Kidney capillary endothelial cell (primary cell): Measurements from ENCODE around the gene PROSER3.
"Not testable (repeated sequence)": the region's sequence is repeated elsewhere in the genome, so short reads cannot be mapped to it uniquely, and the experiment has no call there.

Experiments used
- DNase-seq: peaks from one replicate; pipeline ENCODE4 v3.0.0-alpha.2; 2018; ENCODE audit warnings: low spot score

The PROSER3 gene

DNA sequence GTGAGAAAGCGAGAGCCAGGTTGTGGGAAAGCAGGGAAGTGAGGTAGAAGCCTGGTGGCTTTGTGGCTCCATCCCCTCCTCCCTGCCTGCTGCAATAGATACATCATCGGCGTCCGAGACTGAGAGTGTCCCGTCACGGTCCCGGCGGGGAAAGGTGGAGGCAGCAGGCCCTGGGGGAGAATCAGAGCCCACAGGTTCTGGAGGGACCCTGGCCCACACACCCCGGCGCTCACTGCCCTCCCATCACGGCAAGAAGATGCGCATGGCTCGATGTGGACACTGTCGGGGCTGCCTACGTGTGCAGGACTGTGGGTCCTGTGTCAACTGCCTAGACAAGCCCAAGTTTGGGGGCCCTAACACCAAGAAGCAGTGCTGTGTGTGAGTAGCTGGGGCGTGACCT is 35.1 kb upstream of the PROSER3 start:
- DNase-seq: no peak

DNA sequence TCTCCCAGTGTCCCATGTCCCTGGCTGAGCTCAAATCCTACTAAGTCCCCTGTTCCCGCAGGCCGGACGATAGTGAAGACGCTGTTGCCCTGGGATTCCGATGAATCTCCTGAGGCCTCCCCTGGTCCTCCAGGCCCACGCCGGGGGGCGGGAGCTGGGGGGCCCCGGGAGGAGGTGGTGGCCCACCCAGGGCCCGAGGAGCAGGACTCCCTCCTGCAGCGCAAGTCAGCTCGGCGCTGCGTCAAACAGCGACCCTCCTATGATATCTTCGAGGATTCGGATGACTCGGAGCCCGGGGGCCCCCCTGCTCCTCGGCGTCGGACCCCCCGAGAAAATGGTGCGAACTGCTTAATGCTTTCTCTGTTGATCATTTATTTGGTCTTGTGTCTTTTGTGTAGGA is 34.3 kb upstream of the PROSER3 start:
- DNase-seq: no peak

- DNase-seq: not testable (repeated sequence)
Measured at GRCh38 chr19:35724132-35724531, 33.8 kb upstream of the PROSER3 start.

- no peak for DNase-seq
Measured at GRCh38 chr19:35724560-35724959, 33.4 kb upstream of the PROSER3 start.

DNA sequence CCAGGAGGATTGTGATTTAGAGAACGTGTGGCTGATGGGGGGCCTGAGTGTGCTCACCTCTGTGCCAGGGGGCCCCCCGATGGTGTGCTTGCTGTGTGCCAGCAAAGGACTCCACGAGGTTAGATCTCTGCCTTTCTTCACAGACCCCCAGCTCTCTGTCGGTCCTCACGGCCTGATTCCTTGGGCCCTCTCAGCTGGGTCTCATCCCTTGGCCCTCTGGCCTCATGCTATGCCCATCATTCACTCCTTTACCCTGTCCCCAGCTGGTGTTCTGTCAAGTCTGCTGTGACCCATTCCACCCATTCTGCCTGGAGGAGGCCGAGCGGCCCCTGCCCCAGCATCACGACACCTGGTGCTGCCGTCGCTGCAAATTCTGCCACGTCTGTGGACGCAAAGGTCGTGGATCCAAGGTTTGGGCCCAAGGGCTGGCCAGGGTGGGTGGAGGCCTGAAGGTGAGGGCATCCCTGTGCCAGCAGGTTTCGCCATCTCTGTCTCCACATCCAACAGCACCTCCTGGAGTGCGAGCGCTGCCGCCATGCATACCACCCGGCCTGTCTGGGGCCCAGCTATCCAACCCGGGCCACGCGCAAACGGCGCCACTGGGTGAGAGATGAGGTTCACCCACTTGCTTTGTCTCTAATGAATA is 32.6 kb upstream of the PROSER3 start:
- DNase-seq: no peak

DNA sequence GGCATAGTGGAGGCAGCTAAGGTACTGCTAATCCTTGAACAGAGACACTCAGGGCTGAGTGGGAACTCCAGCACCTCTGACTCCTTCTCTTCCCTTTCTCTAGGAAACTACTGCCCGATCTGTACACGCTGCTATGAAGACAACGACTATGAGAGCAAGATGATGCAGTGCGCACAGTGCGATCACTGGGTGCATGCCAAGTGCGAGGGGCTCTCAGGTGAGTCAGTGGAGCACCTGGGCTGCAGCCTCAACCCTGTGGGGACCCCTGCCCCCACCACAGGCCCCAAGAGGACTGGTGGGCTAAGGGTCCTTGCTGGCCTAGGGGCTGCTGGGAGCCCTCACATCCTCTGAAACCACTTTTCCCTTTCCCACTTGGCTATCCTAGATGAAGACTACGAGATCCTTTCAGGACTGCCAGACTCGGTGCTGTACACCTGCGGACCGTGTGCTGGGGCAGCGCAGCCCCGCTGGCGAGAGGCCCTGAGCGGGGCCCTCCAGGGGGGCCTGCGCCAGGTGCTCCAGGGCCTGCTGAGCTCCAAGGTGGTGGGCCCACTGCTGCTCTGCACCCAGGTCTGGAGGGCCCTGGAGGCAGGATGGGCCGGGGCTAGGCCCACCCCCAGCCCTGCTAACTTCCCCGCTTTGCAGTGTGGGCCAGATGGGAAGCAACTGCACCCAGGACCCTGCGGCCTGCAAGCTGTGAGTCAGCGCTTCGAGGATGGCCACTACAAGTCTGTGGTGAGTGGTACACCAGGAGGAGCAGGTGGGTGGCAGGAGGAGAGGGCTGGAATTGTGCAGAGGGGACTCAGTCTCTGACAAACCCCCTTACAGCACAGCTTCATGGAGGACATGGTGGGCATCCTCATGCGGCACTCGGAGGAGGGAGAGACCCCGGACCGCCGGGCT is 30.7 kb upstream of the PROSER3 start:
- no peak for DNase-seq

- DNase-seq: no peak
Measured at GRCh38 chr19:35727956-35728706, 29.8 kb upstream of the PROSER3 start.

- no peak for DNase-seq
Measured at GRCh38 chr19:35729021-35729420, 29.0 kb upstream of the PROSER3 start.

DNA sequence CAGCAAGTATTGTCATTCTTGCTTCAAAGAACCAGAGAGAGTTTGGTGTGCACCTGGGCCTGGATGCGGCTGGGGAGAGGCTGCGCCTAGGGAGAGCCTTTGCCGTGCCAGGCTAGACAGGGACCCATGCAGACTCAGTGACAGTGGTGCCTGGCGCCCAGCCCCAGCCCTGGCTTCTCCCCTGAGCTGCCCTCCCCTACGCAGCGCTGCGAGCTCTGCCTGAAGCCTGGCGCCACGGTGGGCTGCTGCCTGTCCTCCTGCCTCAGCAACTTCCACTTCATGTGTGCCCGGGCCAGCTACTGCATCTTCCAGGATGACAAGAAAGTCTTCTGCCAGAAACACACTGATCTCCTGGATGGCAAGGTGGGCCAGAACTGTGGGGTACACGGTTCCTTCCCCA is 28.2 kb upstream of the PROSER3 start:
- no peak for DNase-seq

DNA sequence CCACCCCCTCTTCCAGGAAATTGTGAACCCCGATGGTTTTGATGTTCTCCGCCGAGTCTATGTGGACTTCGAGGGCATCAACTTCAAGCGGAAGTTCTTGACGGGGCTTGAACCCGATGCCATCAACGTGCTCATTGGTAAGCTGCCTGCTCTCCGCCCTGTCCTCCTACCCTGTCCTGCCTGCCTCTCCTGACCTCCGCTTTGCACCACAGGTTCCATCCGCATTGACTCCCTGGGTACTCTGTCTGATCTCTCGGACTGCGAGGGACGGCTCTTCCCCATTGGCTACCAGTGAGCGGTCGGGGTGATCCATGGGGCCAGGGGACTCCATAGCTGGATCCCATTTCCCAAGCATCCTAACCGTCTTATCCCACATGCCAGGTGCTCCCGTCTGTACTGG is 27.6 kb upstream of the PROSER3 start:
- no peak for DNase-seq

DNA sequence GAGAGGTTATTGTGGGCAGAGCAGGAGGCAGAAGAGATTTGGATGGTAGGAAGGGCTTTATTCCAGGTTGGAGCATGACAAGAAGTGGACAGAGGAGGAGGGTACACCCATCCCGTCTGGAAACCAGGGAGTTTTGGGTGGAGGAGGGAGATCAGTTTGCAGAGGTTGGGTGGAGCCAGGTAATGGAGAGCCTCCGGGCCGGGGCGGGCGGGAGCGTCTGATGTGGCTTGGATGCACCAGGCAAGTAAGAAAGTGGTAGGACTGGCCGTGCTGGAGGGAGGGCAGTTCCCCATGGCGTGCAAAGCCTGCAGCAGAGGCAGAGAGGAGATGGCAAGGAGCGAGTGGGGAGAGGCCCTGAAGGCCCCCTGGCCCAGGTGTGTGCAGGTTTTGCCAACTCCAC is 26.6 kb upstream of the PROSER3 start:
- DNase-seq: no peak

GRCh38 chr19:35731779-35732405 is 26.1 kb upstream of the PROSER3 start:
- no peak for DNase-seq

DNA sequence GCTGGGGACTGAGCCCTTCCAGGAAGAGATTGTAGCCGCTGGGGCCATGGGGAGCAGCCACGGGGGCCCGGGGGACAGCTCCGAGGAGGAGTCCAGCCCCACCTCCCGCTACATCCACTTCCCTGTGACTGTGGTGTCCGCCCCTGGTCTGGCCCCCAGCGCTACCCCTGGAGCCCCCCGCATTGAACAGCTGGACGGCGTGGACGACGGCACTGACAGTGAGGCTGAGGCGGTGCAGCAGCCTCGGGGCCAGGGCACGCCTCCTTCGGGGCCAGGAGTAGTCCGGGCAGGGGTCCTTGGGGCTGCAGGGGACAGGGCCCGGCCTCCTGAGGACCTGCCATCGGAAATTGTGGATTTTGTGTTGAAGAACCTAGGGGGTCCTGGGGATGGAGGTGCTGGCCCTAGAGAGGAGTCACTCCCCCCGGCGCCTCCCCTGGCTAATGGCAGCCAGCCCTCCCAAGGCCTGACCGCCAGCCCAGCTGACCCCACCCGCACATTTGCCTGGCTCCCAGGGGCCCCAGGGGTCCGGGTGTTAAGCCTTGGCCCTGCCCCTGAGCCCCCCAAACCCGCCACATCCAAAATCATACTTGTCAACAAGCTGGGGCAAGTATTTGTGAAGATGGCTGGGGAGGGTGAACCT is 25.3 kb upstream of the PROSER3 start:
- DNase-seq: no peak

GRCh38 chr19:35733180-35734125 is 24.5 kb upstream of the PROSER3 start:
- no peak for DNase-seq

- no peak for DNase-seq
Measured at GRCh38 chr19:35734273-35734672, 23.7 kb upstream of the PROSER3 start.

- no peak for DNase-seq
Measured at GRCh38 chr19:35734889-35735288, 23.1 kb upstream of the PROSER3 start.

DNA sequence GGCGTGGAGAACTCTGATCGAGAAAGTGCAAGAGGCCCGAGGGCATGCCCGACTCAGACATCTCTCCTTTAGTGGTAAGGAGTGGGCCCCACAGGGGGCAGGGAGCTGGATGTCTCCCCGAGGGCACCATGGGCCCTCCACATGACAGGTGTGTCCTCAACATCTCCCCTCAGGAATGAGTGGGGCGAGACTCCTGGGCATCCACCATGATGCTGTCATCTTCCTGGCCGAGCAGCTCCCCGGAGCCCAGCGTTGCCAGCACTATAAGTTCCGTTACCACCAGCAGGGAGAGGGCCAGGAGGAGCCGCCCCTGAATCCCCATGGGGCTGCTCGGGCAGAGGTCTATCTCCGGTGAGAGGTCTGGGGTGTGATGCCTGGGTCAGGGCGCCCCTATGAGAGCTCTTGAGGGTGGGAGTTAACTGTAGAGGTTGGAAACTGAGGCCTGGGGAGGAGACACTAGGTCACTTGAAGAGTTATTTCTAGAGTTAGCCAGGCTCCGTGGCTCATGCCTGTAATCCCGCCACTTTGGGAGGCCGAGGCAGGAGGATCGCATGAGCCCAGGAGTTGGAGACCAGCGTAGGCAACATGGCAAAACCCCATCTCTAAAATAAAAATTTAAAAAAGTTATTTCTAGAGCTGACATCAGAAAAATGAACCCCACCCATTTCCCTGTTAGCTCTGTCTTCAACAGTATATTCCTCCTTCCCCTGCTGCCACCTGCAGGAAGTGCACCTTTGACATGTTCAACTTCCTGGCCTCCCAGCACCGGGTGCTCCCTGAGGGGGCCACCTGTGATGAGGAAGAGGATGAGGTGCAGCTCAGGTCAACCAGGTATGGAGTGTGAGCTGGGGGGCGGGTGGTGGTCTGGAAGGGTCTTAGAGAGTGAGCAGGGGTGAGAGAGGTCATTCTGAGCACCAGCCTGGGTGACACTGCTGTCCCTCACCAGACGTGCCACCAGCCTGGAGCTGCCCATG is 20.8 kb upstream of the PROSER3 start:
- DNase-seq: no peak

GRCh38 chr19:35738021-35738886 is 19.7 kb upstream of the PROSER3 start:
- DNase-seq: no peak

DNA sequence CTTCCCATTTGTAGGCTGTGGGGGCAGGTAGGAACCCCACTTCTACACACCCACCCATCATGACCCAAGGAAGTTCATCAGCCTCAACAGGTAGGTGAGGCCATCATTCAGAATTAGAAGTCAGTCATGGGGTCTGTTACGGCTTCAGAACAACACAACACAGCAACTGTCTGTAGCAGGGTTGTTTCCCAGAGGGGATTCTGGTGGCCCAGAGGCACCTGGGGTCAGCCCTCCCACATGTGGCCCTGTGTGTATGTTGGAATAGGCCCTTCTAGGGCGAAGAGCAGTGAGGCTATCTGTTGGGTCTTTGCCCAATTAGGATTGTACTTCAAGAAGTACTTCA is 19.1 kb upstream of the PROSER3 start:
- DNase-seq: no peak
